ENCODE results near the gene ZGPAT. TPM values are rescaled to one million over a fixed set of nuclear protein-coding genes. Genes with fewer than 3 reads are reported as not detected.

Gene ZGPAT
- total and polyA plus RNA-seq, 9 of the 15 experiments (the other 6 are each of a cell fraction or from before 2014, with no cell fraction given): 0.14 to 26.6 (median 7.4) TPM

DNA sequence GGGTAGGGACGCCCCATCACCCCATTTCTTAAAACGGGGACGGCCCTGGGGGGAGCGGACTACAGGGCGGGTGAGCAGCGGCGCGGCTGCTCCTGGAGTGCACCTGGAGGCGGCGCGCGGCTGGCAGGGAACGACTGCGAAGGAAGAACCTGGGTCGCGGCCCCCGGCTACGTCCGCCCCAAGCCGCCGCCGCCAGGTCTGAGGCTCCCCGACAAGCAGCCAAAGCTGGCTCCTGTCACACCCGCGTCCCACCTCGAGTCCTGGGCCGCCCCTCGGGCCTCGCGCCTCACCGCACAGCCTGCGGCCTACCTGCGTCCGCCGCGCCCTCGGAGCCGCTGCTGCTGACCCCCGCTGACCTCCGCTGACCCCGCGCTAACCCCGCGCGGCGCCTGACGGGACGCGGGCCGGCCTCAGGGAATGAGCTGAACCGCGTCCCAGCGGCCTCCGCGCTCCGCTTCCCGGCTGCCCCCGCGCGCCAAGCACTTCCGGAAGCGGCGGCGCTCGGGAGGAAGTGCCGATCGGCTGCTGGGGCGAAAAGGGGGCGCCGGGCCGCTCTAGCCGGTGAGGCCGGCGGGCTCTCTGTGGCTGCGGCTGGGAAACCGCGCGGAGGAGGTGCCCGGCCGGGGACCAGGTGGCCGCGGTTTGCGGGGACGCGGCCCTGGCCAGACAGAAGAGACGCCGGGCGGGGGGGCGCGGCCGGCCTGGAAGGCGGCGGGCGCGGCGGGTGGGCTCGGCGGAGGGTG is at the start of gene ZGPAT, which contains the start of gene ARFRP1 (continued):
- TF ChIP-seq, protein P1, sequence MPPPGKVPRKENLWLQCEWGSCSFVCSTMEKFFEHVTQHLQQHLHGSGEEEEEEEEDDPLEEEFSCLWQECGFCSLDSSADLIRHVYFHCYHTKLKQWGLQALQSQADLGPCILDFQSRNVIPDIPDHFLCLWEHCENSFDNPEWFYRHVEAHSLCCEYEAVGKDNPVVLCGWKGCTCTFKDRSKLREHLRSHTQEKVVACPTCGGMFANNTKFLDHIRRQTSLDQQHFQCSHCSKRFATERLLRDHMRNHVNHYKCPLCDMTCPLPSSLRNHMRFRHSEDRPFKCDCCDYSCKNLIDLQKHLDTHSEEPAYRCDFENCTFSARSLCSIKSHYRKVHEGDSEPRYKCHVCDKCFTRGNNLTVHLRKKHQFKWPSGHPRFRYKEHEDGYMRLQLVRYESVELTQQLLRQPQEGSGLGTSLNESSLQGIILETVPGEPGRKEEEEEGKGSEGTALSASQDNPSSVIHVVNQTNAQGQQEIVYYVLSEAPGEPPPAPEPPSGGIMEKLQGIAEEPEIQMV (tag; conservative IDR thresholded peaks at IDR 0.05; ENCODE audit: low read depth): peak; percentile 50; the same call in 1 of the 2 replicates
- TF ChIP-seq SIRT6 (IDR thresholded peaks at IDR 0.05; ENCODE audit: low read depth, low read length): no peak
- no peak for TF ChIP-seq CREBBP (IDR thresholded peaks at IDR 0.05; ENCODE audit: low read depth, low read length)
- TF ChIP-seq SP2 (IDR thresholded peaks at IDR 0.05; ENCODE audit: extremely low read depth, low read depth, low read length, poor library complexity, severe bottlenecking): peak; percentile 43
- no peak for TF ChIP-seq TCF7L2 (IDR thresholded peaks at IDR 0.05; ENCODE audit: low read depth, low read length)
- TF ChIP-seq, protein P2, sequence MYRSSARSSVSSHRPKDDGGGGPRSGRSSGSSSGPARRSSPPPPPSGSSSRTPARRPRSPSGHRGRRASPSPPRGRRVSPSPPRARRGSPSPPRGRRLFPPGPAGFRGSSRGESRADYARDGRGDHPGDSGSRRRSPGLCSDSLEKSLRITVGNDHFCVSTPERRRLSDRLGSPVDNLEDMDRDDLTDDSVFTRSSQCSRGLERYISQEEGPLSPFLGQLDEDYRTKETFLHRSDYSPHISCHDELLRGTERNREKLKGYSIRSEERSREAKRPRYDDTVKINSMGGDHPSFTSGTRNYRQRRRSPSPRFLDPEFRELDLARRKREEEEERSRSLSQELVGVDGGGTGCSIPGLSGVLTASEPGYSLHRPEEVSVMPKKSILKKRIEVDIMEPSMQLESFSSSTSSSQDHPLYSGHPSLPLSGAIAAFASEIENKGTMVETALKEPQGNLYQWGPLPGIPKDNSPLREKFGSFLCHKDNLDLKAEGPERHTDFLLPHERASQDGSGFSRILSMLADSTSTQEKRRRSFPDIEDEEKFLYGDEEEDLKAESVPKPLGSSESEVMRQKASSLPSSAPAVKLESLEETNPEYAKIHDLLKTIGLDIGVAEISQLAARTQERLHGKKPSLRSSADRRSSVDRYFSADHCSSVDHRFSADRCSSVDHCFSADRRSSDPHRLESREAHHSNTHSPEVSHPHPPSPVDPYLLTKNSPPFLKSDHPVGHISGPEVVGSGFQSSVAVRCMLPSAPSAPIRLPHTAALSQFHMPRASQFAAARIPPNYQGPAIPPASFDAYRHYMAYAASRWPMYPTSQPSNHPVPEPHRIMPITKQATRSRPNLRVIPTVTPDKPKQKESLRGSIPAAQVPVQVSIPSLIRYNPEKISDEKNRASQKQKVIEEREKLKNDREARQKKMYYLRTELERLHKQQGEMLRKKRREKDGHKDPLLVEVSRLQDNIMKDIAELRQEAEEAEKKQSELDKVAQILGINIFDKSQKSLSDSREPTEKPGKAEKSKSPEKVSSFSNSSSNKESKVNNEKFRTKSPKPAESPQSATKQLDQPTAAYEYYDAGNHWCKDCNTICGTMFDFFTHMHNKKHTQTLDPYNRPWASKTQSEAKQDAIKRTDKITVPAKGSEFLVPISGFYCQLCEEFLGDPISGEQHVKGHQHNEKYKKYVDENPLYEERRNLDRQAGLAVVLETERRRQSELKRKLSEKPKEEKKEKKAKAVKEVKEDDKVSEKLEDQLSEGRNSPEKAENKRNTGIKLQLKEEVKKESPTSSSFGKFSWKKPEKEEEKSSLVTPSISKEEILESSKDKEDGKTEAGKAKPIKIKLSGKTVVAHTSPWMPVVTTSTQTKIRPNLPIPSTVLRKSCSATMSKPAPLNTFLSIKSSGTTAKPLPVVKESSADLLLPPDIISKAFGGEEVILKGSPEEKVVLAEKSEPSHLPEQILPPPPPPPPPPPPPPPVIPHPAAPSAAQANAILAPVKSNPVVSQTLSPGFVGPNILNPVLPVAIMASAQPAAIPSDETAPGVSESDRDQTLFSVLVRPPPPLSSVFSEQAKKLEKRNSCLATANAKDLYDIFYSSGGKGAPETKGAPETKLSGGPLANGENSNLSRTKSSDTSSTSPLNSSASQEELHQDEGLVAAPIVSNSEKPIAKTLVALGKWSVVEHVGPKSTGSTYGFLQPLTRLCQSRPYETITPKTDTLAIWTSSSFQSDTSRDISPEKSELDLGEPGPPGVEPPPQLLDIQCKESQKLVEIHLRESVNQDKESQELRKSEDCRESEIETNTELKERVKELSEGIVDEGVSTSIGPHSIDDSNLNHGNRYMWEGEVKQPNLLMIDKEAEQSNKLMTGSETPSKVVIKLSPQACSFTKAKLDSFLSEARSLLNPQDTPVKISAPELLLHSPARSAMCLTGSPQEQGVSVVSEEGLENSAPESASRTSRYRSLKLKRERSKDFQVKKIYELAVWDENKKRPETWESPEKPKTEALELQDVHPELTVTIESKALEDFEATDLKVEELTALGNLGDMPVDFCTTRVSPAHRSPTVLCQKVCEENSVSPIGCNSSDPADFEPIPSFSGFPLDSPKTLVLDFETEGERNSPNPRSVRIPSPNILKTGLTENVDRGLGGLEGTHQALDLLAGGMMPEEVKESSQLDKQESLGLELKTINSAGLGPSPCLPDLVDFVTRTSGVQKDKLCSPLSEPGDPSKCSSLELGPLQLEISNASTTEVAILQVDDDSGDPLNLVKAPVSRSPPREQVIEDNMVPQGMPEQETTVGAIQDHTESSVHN (IDR thresholded peaks at IDR 0.05; ENCODE audit: borderline replicate concordance in 1 of 2, low read depth in 1 of 2): no peak
- TF ChIP-seq HNRNPL (IDR thresholded peaks at IDR 0.05; ENCODE audit: low read depth, low read length): 0 out of 2 replicates have a peak, but pooled peaks have one; percentile 28
- peak; percentile 83; the same call in 1 of the 2 replicates for TF ChIP-seq ZNF76 (CRISPR knock-in tag; IDR thresholded peaks at IDR 0.05; ENCODE audit: borderline replicate concordance)
- no peak for TF ChIP-seq RFX5 (IDR thresholded peaks at IDR 0.05; ENCODE audit: low read depth, low read length)
- TF ChIP-seq ZNF583 (CRISPR knock-in tag; IDR thresholded peaks at IDR 0.05): no peak; the same call in 1 of the 2 replicates
- no peak; a peak in 1 of 4 replicates for TF ChIP-seq MLX (CRISPR knock-in tag; conservative IDR thresholded peaks at IDR 0.05)
